AML-193 (cell line): ENCODE measurements around the gene FBXO5.
"Not testable (repeated sequence)": the region's sequence is repeated elsewhere in the genome, so short reads cannot be mapped to it uniquely, and the experiment has no call there.

ENCODE experiments used
- DNase-seq, 2 experiments: peaks; one replicate each; lab custom pipeline; 2025; lab: John Stamatoyannopoulos, UW

FBXO5 gene

DNA sequence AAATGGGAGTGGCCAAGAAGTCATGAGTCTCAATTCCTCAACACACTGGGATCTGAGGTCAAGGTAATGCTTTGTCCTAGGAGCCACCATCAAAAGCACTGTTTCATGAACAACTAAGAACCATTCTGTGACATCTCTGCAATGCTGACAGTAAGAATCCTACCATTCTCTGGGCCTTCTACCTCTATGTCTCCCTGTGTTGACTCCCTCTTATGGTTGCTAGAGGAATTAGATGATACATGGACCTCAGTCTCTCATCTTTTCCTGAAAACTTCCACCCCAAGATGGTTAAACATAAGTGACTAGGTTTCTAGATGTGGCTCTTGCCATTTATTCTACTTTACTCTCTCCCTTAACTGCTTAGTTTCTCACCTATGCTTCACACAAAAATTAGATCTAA is 10.6 kb upstream of the FBXO5 start:
- DNase-seq, result peak; percentile 41 to 60

DNA sequence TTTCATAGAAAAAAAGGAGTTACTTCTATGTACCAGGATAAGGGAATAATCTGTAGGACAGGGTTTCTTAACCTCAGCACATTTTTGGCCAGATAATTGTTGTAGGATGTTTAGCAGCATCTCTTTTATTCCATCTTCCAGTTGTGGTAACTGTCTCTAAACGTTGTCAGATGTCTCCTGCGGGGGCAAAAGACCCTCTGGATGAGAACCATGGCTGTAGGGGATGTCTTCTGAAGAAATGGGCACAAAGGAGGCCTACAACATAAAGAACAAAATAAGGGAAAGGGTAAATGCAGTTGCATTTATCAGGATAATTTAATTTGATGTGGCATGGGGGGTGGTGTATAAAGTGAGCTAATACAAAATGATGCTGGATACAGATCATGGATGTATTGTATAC is 4.1 kb upstream of the FBXO5 start:
- no peak for DNase-seq

DNA sequence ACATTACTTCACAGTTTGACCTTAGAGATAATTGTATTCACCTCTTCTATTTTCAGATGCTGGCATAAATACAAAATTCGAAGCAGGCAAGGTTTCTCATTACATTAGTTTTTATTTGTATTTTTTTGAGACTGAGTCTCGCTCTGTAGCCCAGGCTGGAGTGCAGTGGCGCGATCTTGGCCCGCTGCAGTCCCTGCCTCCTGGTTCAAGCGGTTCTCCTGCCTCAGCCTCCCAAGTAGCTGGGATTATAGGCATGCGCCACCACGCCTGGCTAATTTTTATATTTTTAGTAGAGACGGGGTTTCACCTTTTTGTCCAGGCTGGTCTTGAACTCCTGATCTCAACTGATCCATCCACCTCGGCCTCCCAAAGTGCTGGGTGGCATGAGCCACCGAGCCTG is 2.5 kb upstream of the FBXO5 start:
- DNase-seq, result not testable (repeated sequence)

DNA sequence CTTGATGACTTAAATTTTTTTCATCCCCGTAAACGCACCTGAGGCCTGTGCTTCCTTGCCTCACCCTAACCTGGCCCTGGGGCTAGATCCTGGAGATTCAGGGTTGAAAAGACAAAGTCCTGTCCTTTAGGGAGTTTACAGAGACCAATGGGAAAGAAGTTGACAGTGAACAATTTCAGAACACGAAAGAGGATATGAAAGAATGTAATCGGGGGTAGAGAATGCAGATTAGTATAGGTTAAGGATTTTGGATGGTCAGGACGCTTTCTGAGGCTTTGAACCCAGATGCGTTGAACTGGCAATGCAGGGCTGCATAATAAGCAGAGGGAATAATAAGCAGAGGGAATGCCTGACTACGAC is 1.7 kb upstream of the FBXO5 start:
- no peak for DNase-seq

DNA sequence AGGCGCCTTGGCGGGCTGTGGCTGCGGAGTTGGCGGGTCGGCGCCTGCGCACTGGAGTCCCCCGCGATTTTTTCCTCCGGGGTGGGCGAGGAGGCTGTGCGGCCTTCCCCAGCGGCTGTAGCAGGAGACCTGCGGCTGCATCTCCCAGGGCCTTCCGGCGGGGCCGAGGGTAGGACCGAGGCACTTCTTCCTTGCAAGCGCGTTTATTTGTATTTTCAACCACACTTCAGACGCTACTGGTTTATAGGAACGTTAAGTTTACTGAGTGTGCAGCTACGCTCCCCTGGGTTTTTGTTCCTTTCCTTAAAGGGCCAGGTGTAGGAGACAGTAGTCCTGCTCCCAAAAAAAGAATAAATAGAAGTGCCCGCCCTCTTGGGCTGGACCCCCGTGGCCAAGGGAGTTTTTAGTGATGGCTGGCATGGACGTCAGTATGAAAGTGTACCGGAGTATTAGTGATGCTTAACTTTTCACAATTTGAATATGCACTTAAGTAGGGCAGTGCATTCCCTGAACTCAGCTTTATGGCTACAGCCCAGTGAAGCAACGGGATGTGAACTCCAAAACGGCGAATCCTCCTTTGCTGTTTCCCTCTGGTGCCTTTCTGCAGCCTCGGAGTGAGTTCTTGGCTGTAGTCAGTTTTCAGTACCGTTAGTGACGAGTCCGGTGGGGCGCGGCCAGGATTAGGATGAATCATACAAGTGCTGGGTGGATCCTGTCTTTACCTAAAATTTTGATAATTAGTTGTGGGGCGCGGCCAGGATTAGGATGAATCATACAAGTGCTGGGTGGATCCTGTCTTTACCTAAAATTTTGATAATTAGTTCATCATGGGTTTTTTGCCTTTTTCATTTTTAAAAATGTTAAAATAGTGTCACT is 1.0 kb upstream of the FBXO5 start:
- DNase-seq, result peak; percentile 71 to 93

- no peak for DNase-seq
These were observed 595 bp downstream of the FBXO5 start for GRCh38 chr6:152981989-152982903.

- no peak for DNase-seq
These were observed 1.6 kb downstream of the FBXO5 start for GRCh38 chr6:152981219-152981618.

DNA sequence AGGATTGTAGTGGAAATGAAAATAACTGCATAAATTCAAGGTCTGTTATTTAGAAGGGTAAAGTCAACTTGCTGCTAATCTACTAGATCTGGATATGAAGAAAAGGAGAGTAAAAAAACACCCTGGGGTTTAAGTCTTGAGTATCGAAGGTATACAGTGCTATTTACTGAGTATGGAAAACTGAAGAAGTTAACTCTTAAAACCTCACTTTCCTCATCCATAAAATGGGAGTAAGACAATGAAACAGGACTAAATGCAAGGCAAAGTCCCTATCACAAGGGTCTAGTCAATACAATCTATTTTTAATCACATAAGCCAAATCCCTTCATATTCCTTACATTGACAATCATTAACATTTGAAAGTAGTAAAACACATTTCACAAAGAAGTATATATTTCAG is 2.2 kb downstream of the FBXO5 start:
- DNase-seq, result no peak

GRCh38 chr6:152979116-152979515 is 3.7 kb downstream of the FBXO5 start:
- peak; percentile 14 to 26 for DNase-seq

- no peak for DNase-seq
These were observed 4.8 kb downstream of the FBXO5 start for GRCh38 chr6:152978058-152978457.

DNA sequence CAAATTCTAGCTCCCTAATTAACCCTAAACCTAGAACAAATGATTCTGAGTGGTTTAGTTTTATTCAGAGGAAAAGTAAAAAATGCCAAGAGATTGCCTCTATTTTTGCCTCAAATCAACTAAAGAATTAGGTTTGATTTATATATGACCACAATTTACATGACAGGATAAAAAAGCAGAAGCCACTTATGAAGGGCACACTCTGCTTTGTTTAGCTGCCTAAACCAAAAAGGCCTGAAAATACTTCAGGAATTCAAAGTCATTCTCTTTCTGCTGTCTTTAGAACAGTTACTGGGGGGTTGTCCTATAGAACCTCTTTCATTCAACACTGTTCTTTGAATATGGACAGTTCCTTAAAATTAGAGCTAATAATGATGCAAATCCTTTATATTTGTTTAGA is 5.3 kb downstream of the FBXO5 start:
- DNase-seq, result peak in 1 of 2 experiments; percentile 24

DNA sequence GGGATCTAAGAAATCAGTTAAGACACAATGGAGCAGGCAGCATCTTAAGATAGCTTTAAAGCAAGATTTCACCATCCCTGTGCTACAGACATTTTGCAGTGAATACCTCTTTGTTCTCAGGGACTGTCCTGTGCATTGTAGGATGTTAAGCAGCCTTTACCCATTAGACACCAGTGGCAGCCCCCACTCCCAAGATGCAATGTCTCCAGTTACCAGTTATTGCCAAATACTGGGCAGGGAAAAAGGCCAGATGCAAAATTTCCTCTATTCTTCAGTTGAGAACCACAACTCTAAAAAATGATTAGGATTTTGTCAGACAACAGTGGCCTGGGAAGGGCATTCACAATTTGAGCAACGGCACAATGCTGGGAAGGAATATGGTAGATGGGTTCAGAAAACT is 6.1 kb downstream of the FBXO5 start:
- peak in 1 of 2 experiments; percentile 23 for DNase-seq

GRCh38 chr6:152975204-152975915 is 7.5 kb downstream of the FBXO5 start:
- peak; percentile 74 to 78 for DNase-seq

GRCh38 chr6:152973916-152974315 is 8.9 kb downstream of the FBXO5 start:
- peak; percentile 63 to 66 for DNase-seq

DNA sequence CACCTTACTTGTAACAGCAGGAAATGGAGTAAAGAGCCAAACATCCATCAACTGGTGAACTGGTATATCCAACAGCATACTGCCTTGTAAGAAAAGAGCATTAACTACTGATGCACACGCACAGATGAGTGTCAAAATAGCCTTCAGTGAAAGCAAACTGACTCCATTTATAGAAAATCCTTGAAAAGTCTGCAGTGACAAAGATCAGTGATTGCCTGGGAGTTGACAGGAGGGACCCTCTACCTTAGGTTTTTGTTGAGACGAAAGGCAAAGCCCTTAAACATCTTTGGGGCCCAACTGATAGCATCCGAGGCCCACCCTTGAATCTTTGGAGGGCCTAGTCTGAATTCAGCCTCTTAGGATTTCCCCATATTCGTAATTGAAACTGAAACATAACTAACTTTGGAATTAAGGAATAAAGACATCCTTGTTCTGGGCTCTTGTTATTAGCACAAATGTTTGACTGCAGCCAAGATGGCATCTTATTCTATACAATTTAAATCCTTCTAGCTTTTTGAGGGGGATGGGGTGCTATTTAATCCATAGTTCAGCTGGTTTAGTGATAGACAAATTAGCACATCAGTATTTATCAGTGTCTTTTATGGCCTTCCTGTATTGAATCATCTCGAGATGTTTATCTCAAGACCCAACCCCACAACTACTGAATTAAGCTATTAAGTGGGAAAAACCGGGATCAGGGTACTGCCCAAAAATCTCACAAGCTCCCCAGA is 13.0 kb downstream of the FBXO5 start:
- DNase-seq, result no peak

GRCh38 chr6:152966168-152966894 is 16.5 kb downstream of the FBXO5 start:
- DNase-seq, result not testable (repeated sequence)

GRCh38 chr6:152959333-152959732 is 23.5 kb downstream of the FBXO5 start:
- DNase-seq, result no peak

DNA sequence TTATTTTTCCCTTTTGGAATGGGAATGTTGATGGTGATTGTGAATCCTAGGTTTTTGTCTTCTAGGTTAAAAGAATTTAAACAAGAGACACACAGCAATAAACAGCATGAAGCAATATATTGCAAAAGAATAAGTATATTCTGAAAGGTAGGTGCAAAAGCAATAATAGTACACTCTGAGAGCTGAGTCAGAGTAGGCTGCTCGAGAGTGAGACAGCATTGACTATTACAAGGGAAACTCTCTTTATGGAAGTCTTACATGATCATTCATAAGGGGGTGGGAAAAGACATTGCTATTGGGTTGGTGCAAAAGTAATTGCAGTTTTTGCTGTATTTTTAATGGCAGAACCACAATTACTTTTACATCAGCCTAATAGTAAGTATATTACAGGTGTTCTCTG is 25.0 kb downstream of the FBXO5 start:
- DNase-seq, result no peak

DNA sequence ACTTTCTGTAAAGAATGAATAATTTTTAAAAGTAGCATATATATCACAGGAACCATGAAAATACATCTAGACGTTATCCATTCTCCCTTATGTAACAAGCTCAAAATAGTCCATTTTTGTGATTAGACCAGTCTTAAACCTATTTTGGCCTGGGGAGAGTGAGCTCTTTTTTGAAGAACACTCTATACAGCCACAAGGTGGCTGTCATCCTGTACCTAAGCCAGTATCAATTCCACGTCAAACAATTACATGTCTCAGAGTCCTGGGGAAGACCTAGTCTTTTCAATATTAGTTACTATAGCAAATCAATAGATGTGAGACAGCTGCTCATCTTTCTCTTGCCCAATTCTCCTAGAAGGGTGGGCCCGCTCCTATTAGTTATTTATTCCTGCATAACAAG is 28.4 kb downstream of the FBXO5 start:
- DNase-seq, result peak; percentile 5 to 51

DNA sequence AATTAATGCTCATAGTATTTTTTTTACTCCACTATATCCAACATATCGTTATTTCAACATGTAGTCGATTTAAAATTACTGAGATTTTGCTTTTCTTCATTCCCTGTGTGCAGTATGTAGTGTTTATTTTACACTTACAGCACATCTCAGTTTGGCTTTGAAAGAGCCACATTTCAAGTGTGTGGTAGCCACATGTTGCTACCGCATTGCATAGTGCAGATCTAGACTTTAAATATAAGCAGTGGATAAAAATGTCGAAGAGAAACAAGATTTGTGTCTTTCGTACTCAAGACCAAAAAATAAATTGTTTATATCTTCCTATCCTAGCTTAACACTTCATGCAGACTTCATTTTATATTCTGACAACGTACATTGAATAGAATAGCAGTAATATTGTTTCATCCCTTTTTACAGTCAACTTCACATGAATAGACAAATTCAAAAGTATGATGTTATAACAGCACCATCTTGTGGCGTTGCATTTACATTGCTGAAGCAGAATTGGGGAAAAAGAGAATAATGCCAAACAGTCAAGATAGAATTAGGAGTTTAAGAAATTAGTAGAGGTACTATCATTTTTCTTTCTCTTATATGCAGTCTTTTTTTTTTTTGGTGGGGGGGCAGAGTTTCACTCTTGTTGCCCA is 29.9 kb downstream of the FBXO5 start:
- DNase-seq, result peak; percentile 63 to 66
